GM23248 (cell line): Measurements from ENCODE around the gene RTN4. TPM values are rescaled to one million over a fixed set of nuclear protein-coding genes. Genes with fewer than 3 reads are reported as not detected.

Experiments
- DNase-seq: peaks from one replicate; pipeline ENCODE4 v3.0.0-alpha.2; 2015
- H2AFZ ChIP-seq: fragments of 200-600 bp; sonication (generic); 2 replicates; pipeline ENCODE4 v1.6.1; 2016; ENCODE audit warnings: antibody characterized with exemption
- H3F3A ChIP-seq: fragments of 200-600 bp; sonication (generic); 2 replicates; pipeline ENCODE4 v1.6.1; 2016; ENCODE audit warnings: mild to moderate bottlenecking, antibody characterized with exemption, mixed run types; ENCODE audit not compliant: insufficient read depth
- H3K27ac ChIP-seq: fragments of 200-600 bp; sonication (generic); 2 replicates; pipeline ENCODE4 v1.5.1; 2016; ENCODE audit warnings: mild to moderate bottlenecking
- H3K27me3 ChIP-seq: fragments of 200-600 bp; sonication (generic); replicated peaks from 2 replicates; pipeline ENCODE4 v1.6.1; 2016; ENCODE audit warnings: mild to moderate bottlenecking; ENCODE audit not compliant: insufficient read depth
- H3K36me3 ChIP-seq: fragments of 200-600 bp; sonication (generic); 2 replicates; pipeline ENCODE4 v1.6.1; 2016; ENCODE audit warnings: low read depth, mild to moderate bottlenecking
- H3K4me1 ChIP-seq: fragments of 200-600 bp; sonication (generic); 2 replicates; pipeline ENCODE4 v1.6.1; 2016; ENCODE audit warnings: mild to moderate bottlenecking; ENCODE audit not compliant: insufficient read depth
- H3K4me2 ChIP-seq: fragments of 200-600 bp; sonication (generic); one replicate; pipeline ENCODE4 v1.6.1; 2016; ENCODE audit warnings: mild to moderate bottlenecking; ENCODE audit not compliant: unreplicated experiment
- H3K4me3 ChIP-seq: fragments of 200-600 bp; sonication (generic); 2 replicates; pipeline ENCODE4 v1.5.1; 2016; ENCODE audit warnings: mild to moderate bottlenecking
- H3K79me2 ChIP-seq: fragments of 200-600 bp; sonication (generic); 2 replicates; pipeline ENCODE4 v1.6.1; 2016; ENCODE audit warnings: mild to moderate bottlenecking; ENCODE audit not compliant: insufficient read depth
- H3K9ac ChIP-seq: fragments of 200-600 bp; sonication (generic); 2 replicates; pipeline ENCODE4 v1.6.1; 2016; ENCODE audit warnings: mild to moderate bottlenecking
- H3K9me2 ChIP-seq: fragments of 200-600 bp; sonication (generic); 2 replicates; pipeline ENCODE4 v1.6.1; 2016; ENCODE audit warnings: mixed run types, mild to moderate bottlenecking, moderate library complexity; ENCODE audit not compliant: insufficient read depth
- H3K9me3 ChIP-seq: fragments of 200-600 bp; sonication (generic); one replicate; pipeline ENCODE4 v1.6.1; 2017; ENCODE audit warnings: low read depth
- H4K20me1 ChIP-seq: fragments of 200-600 bp; sonication (generic); 2 replicates; pipeline ENCODE4 v1.6.0; 2016; ENCODE audit not compliant: insufficient read depth
- EZH2 ChIP-seq: fragments of 200-600 bp; sonication (generic); IDR thresholded peaks from 2 replicates; pipeline ENCODE4 v1.6.1; 2018; ENCODE audit warnings: antibody characterized with exemption, mild to moderate bottlenecking; ENCODE audit not compliant: insufficient read depth, poor library complexity, severe bottlenecking
- EZH2phosphoT487 ChIP-seq: fragments of 200-600 bp; sonication (generic); IDR thresholded peaks from 2 replicates; pipeline ENCODE4 v1.6.1; 2018; ENCODE audit warnings: antibody characterized with exemption, moderate library complexity, mild to moderate bottlenecking, low read depth; ENCODE audit not compliant: insufficient read depth
- WGBS, 2 experiments: methylation state at CpG; one replicate each; pipeline ENCODE4 v1.1.6; 2015 to 2017; ENCODE audit warnings: low lambda C conversion rate in 2 of 2, low coverage in 1 of 2; ENCODE audit errors: missing lambda C conversion rate in 2 of 2; 5-methylcytosine and 5-hydroxymethylcytosine counted together
- in situ Hi-C: fragments of 300-500 bp; cut with MboI; formaldehyde crosslinking; loops from 2 replicates; pipeline ENCODE4 v1.15.0; 2020
- polyA plus RNA-seq: library from polyadenylated mRNA; unstranded; fragments of >200 nt; fragmentation: Nextera tagmentation; extraction: Ambion mirVana; gene quantifications from 2 replicates; pipeline ENCODE4 v1.2.1, GENCODE V29; 2016
- total RNA-seq: library from RNA; depleted of rRNA; stranded (reverse); fragments of >200 nt; shearing (Covaris generic); gene quantifications from 2 replicates; pipeline ENCODE4 v1.2.3, GENCODE V29; 2014

The RTN4 gene
- total and polyA plus RNA-seq, 2 experiments from 2014 or later, result 361 to 425 TPM

- Histone ChIP-seq H3K36me3 (no peaks in the 10 kb centered on the region), H3K27me3 (no peaks in the 10 kb centered on the region), H3K27ac (no peak overlapping the region), H3K9me3 (no peaks in the 10 kb centered on the region), H4K20me1 (no peaks in the 10 kb centered on the region), H3K4me1 (peaks cover under 1% of the 10 kb centered on the region; the same call in 1 of the 2 replicates), H3K79me2 (no peaks in the 10 kb centered on the region), H3F3A (no peaks in the 10 kb centered on the region), H3K9me2 (no peaks in the 10 kb centered on the region), H3K9ac (no peak overlapping the region), H2AFZ (no peak overlapping the region), H3K4me3 (no peak overlapping the region), H3K4me2 (no peak overlapping the region)
- TF ChIP-seq EZH2phosphoT487 (no peak), EZH2 (no peak)
- DNase-seq, result no peak
- 77 to 79% methylated on average over 5 of the region's 5 CpGs for WGBS, 2 experiments
- in situ Hi-C loops, result no loop called here
These were observed 35.1 kb upstream of the RTN4 start for GRCh38 chr2:55085113-55086040.

- H3K4me2 ChIP-seq, result no peak overlapping the region
- H3K9ac ChIP-seq, result no peak overlapping the region
- H4K20me1 ChIP-seq, result no peaks in the 10 kb centered on the region
- no peaks in the 10 kb centered on the region for H3K79me2 ChIP-seq
- in situ Hi-C loops, result no loop called here
- no peaks in the 10 kb centered on the region for H3F3A ChIP-seq
- 52 to 63% methylated on average over 3 of the region's 3 CpGs for WGBS, 2 experiments
- no peaks in the 10 kb centered on the region for H3K9me3 ChIP-seq
- no peaks in the 10 kb centered on the region; the same call in 1 of the 2 replicates for H3K4me1 ChIP-seq
- TF ChIP-seq EZH2 (no peak), EZH2phosphoT487 (no peak)
- H3K36me3 ChIP-seq, result no peaks in the 10 kb centered on the region
- no peak for DNase-seq
- no peaks in the 10 kb centered on the region for H3K9me2 ChIP-seq
- no peak overlapping the region for H2AFZ ChIP-seq
- H3K27me3 ChIP-seq, result no peaks in the 10 kb centered on the region
- no peak overlapping the region for H3K27ac ChIP-seq
- H3K4me3 ChIP-seq, result no peak overlapping the region
These were observed 34.4 kb upstream of the RTN4 start for GRCh38 chr2:55084641-55085040.

- Histone ChIP-seq H3K36me3 (no peaks in the 10 kb centered on the region), H3K79me2 (no peaks in the 10 kb centered on the region), H3K4me1 (no peaks in the 10 kb centered on the region), H3K27me3 (no peaks in the 10 kb centered on the region), H3K4me3 (no peak overlapping the region), H3K9me2 (no peaks in the 10 kb centered on the region), H3K27ac (no peak overlapping the region), H3F3A (no peaks in the 10 kb centered on the region), H4K20me1 (no peaks in the 10 kb centered on the region), H2AFZ (no peak overlapping the region), H3K9me3 (no peaks in the 10 kb centered on the region), H3K9ac (no peak overlapping the region), H3K4me2 (no peak overlapping the region)
- DNase-seq, result no peak
- in situ Hi-C loops, result no loop called here
- 93 to 95% methylated on average over 7 of the region's 7 CpGs for WGBS, 2 experiments
- TF ChIP-seq EZH2phosphoT487 (no peak), EZH2 (no peak)
These were observed 30.0 kb upstream of the RTN4 start for GRCh38 chr2:55080204-55080738.

- no peak for DNase-seq
- 88 to 95% methylated on average over 2 of the region's 2 CpGs for WGBS, 2 experiments
- no peak for TF ChIP-seq EZH2
- Histone ChIP-seq H3K9me3 (no peaks in the 10 kb centered on the region), H3K36me3 (no peaks in the 10 kb centered on the region), H3K4me1 (no peaks in the 10 kb centered on the region), H3K4me3 (no peak overlapping the region), H3K9me2 (no peaks in the 10 kb centered on the region), H2AFZ (no peak overlapping the region), H3K27me3 (no peaks in the 10 kb centered on the region), H3F3A (no peaks in the 10 kb centered on the region), H3K27ac (no peak overlapping the region), H3K9ac (no peak overlapping the region), H4K20me1 (no peaks in the 10 kb centered on the region), H3K4me2 (no peak overlapping the region), H3K79me2 (no peaks in the 10 kb centered on the region)
- in situ Hi-C loops, result no loop called here
These were observed 28.7 kb upstream of the RTN4 start for GRCh38 chr2:55078956-55079355.
